Smooth muscle cell (in vitro differentiated cells): Measurements from ENCODE around the gene FABP7. TPM values are rescaled to one million over a fixed set of nuclear protein-coding genes. Genes with fewer than 3 reads are reported as not detected.

ENCODE experiments used
- DNase-seq: peaks from one replicate; lab custom pipeline; 2025; ENCODE audit not compliant: unreplicated experiment; lab: John Stamatoyannopoulos, UW
- H2AFZ ChIP-seq: fragments of 200-600 bp; sonication (generic); 2 replicates; pipeline ENCODE4 v1.6.0; 2016; ENCODE audit warnings: antibody characterized with exemption, low read depth, mild to moderate bottlenecking
- H3F3A ChIP-seq: fragments of 200-600 bp; sonication (generic); 2 replicates; pipeline ENCODE4 v1.6.0; 2017; ENCODE audit warnings: antibody characterized with exemption, low read depth
- H3K27ac ChIP-seq: fragments of 200-600 bp; sonication (generic); 2 replicates; pipeline ENCODE4 v1.5.1; 2016; ENCODE audit warnings: low read depth, mild to moderate bottlenecking
- H3K27me3 ChIP-seq: fragments of 200-600 bp; sonication (generic); 2 replicates; pipeline ENCODE4 v1.6.1; 2016; ENCODE audit warnings: low read depth, mild to moderate bottlenecking
- H3K36me3 ChIP-seq: fragments of 200-600 bp; sonication (generic); 2 replicates; pipeline ENCODE4 v1.5.1; 2016; ENCODE audit warnings: low read depth
- H3K4me1 ChIP-seq: fragments of 200-600 bp; sonication (generic); 2 replicates; pipeline ENCODE4 v1.5.1; 2016; ENCODE audit warnings: low read depth
- H3K4me2 ChIP-seq: fragments of 200-600 bp; sonication (generic); 2 replicates; pipeline ENCODE4 v1.6.0; 2016; ENCODE audit warnings: mild to moderate bottlenecking
- H3K4me3 ChIP-seq: fragments of 200-600 bp; sonication (generic); 2 replicates; pipeline ENCODE4 v1.5.1; 2016; ENCODE audit warnings: mild to moderate bottlenecking
- H3K79me2 ChIP-seq: fragments of 200-600 bp; sonication (generic); 2 replicates; pipeline ENCODE4 v1.6.0; 2016; ENCODE audit warnings: low read depth, mild to moderate bottlenecking
- H3K9ac ChIP-seq: fragments of 200-600 bp; sonication (generic); 2 replicates; pipeline ENCODE4 v1.6.0; 2016; ENCODE audit warnings: low read depth
- H3K9me3 ChIP-seq: fragments of 200-600 bp; sonication (generic); replicated peaks from 2 replicates; pipeline ENCODE4 v1.5.1; 2016; ENCODE audit warnings: low read depth
- H4K20me1 ChIP-seq: fragments of 200-600 bp; sonication (generic); 2 replicates; pipeline ENCODE4 v1.6.0; 2016; ENCODE audit warnings: low read depth
- WGBS: methylation state at CpG from one replicate; pipeline ENCODE4 v1.1.7; 2016; ENCODE audit warnings: low lambda C conversion rate; 5-methylcytosine and 5-hydroxymethylcytosine counted together
- polyA plus RNA-seq: library from polyadenylated mRNA; unstranded; fragments of >200 nt; fragmentation: Nextera tagmentation; extraction: Ambion mirVana; gene quantifications from 2 replicates; pipeline ENCODE4 v1.2.1, GENCODE V29; 2016
- total RNA-seq: library from RNA; depleted of rRNA; stranded (reverse); fragments of >200 nt; gene quantifications from 2 replicates; pipeline ENCODE4 v1.2.3, GENCODE V29; 2014
- TF ChIP-seq, protein P1 (sequence below): fragments of 200-600 bp; sonication (generic); IDR thresholded peaks from 2 replicates; pipeline ENCODE4 v1.5.1; 2017; ENCODE audit warnings: borderline replicate concordance, mild to moderate bottlenecking, antibody characterized with exemption; ENCODE audit not compliant: insufficient read depth, poor library complexity, severe bottlenecking

Gene FABP7
- total and polyA plus RNA-seq, 2 experiments from 2014 or later: not detected

DNA sequence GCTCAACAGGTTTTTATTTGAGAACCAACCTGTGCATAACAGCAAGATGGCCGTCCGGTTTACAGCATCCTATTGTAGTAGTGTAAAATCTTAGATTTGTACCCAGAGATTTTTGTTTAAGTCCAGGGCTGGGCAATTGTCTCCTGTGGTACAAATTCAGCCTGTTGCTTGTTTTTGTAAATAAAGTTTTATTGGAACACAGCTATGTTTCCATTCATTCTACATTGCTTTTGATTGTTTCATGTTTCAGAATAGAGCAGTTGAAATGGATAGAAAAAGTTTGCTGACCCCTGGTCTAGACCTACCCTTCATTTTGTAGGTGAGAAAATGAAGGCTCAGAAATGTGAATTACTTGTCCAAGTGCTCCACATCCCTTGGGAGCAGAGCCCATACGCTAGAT lies 18.0 kb downstream of the FABP7 start:
- H3F3A ChIP-seq: peaks cover 29% of the 10 kb centered on the region
- peak overlapping the region; percentile 52 for H3K4me2 ChIP-seq
- WGBS: 90% methylated on average over 3 of the region's 3 CpGs
- peaks cover 8% of the 10 kb centered on the region for H4K20me1 ChIP-seq
- no peak overlapping the region for H2AFZ ChIP-seq
- no peak overlapping the region for H3K4me3 ChIP-seq
- H3K36me3 ChIP-seq: no peaks in the 10 kb centered on the region
- peaks cover 17% of the 10 kb centered on the region for H3K4me1 ChIP-seq
- TF ChIP-seq, protein P1, sequence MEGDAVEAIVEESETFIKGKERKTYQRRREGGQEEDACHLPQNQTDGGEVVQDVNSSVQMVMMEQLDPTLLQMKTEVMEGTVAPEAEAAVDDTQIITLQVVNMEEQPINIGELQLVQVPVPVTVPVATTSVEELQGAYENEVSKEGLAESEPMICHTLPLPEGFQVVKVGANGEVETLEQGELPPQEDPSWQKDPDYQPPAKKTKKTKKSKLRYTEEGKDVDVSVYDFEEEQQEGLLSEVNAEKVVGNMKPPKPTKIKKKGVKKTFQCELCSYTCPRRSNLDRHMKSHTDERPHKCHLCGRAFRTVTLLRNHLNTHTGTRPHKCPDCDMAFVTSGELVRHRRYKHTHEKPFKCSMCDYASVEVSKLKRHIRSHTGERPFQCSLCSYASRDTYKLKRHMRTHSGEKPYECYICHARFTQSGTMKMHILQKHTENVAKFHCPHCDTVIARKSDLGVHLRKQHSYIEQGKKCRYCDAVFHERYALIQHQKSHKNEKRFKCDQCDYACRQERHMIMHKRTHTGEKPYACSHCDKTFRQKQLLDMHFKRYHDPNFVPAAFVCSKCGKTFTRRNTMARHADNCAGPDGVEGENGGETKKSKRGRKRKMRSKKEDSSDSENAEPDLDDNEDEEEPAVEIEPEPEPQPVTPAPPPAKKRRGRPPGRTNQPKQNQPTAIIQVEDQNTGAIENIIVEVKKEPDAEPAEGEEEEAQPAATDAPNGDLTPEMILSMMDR: no peak
- H3K27me3 ChIP-seq: no peaks in the 10 kb centered on the region
- H3K9ac ChIP-seq: no peak overlapping the region
- peak overlapping the region; percentile 73 for H3K27ac ChIP-seq
- no peak for DNase-seq
- no peaks in the 10 kb centered on the region for H3K79me2 ChIP-seq
- no peaks in the 10 kb centered on the region for H3K9me3 ChIP-seq

DNA sequence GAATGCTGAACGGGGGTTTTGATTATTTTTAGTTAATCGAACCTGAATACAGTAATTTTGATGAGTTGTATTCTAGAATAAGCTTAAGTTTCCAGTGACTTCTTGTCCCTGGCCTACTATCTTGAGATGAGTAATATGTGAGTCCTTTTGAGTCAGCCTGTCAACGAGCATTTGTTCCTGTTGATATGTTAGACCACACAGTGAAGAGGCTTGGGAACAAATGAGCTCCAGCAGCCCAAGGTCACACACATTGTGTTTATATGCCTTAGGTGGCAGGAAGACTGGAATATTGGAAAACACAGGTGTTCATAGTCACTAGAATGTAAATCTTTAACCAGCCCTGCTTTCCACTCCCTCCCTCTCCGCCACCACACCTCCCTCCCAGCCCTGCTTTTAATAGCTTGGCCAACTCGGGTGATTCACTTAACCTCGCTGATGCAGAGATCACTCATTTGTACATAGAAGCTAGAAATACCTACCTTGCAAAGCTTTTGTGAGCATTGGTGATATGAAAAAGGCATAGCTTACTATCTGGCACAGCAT lies 18.7 kb downstream of the FABP7 start:
- Histone ChIP-seq H3K27ac (peak overlapping the region; percentile 73), H3K9ac (no peak overlapping the region), H3K27me3 (no peaks in the 10 kb centered on the region), H3K4me3 (no peak overlapping the region), H3F3A (peaks cover 29% of the 10 kb centered on the region), H3K36me3 (no peaks in the 10 kb centered on the region), H2AFZ (no peak overlapping the region), H3K4me1 (peaks cover 17% of the 10 kb centered on the region), H3K9me3 (no peaks in the 10 kb centered on the region), H4K20me1 (peaks cover 8% of the 10 kb centered on the region), H3K79me2 (no peaks in the 10 kb centered on the region), H3K4me2 (peak overlapping the region; percentile 52)
- WGBS: 28% methylated on average over 6 of the region's 6 CpGs
- no peak for DNase-seq
- TF ChIP-seq, protein P1: no peak

DNA sequence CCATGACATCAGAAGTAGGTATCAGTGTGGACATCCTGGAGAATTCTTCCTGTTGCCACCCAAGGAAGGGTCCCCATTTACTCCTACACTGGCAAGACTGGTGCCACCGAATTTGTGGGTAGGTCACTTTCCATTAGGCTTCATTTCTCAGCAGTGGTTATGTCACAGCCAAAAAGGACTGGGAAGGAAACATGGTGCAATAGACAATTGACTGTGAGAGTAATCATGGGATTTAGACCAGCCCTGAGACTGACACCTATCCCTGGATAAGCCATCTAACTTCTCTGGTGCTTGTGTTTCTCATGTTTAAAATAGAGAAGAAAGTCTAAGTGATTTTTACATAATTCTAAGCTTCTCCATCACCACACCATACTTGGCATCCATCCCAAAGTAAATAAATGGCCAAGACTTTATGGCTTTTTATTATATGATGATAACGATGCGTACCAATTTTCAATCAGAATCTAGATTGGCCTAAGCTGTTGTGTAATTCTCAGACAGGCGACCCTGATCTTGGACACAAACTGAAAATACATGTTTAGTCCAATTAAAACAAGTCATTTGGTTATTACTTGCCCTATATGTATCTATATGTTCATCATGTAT lies 19.7 kb downstream of the FABP7 start:
- Histone ChIP-seq H3F3A (peaks cover 29% of the 10 kb centered on the region), H3K79me2 (no peaks in the 10 kb centered on the region), H3K9ac (no peak overlapping the region), H3K27ac (peak overlapping the region; percentile 73), H4K20me1 (peaks cover 8% of the 10 kb centered on the region), H3K27me3 (no peaks in the 10 kb centered on the region), H3K36me3 (no peaks in the 10 kb centered on the region), H3K4me3 (no peak overlapping the region), H3K4me1 (peaks cover 17% of the 10 kb centered on the region), H3K4me2 (peak overlapping the region; percentile 52), H3K9me3 (no peaks in the 10 kb centered on the region), H2AFZ (no peak overlapping the region)
- no peak for DNase-seq
- WGBS: 85% methylated on average over 4 of the region's 4 CpGs
- TF ChIP-seq, protein P1: no peak
